HG02840 (cell line): ENCODE measurements around the gene LINGO4.
A peak's percentile ranks its signal among the peaks of the same experiment; 100 is the strongest.
"Not testable (repeated sequence)": the region's sequence is repeated elsewhere in the genome, so short reads cannot be mapped to it uniquely, and the experiment has no call there.

ENCODE experiments used
- ATAC-seq: cut with Tn5 transposase; IDR thresholded peaks from one replicate; pipeline ENCODE4 v1.9.1; 2021; ENCODE audit warnings: mild to moderate bottlenecking, moderate library complexity, moderate number of reproducible peaks; ENCODE audit not compliant: unreplicated experiment, low FRiP score

LINGO4 gene

GRCh38 chr1:151790071-151790939 is 14.9 kb downstream of the LINGO4 start, which contains the start of gene TDRKH:
TDRKH (minus strand) TSS chr1:151790500; CDS start chr1:151783022, 7,478 bp downstream.
- ATAC-seq, result peak; percentile 91

GRCh38 chr1:151787689-151788088 is 17.5 kb downstream of the LINGO4 start:
- no peak for ATAC-seq

- ATAC-seq, result no peak
Measured at GRCh38 chr1:151783796-151784195, 21.4 kb downstream of the LINGO4 start.

- ATAC-seq, result no peak
Measured at GRCh38 chr1:151782741-151783140, 22.5 kb downstream of the LINGO4 start.

- ATAC-seq, result not testable (repeated sequence)
Measured at GRCh38 chr1:151782026-151782425, 23.2 kb downstream of the LINGO4 start.

- ATAC-seq, result not testable (repeated sequence)
Measured at GRCh38 chr1:151780736-151781135, 24.5 kb downstream of the LINGO4 start.

GRCh38 chr1:151779852-151780251 is 25.4 kb downstream of the LINGO4 start:
- ATAC-seq, result no peak

- no peak for ATAC-seq
Measured at GRCh38 chr1:151777317-151777716, 27.9 kb downstream of the LINGO4 start.

GRCh38 chr1:151776665-151777062 is 28.6 kb downstream of the LINGO4 start:
- ATAC-seq, result no peak

- no peak for ATAC-seq
Measured at GRCh38 chr1:151775894-151776664, 29.1 kb downstream of the LINGO4 start.

- ATAC-seq, result no peak
Measured at GRCh38 chr1:151774256-151774922, 30.8 kb downstream of the LINGO4 start.

- ATAC-seq, result no peak
Measured at GRCh38 chr1:151773702-151774101, 31.5 kb downstream of the LINGO4 start.

GRCh38 chr1:151769270-151769669 is 35.9 kb downstream of the LINGO4 start:
- not testable (repeated sequence) for ATAC-seq

- ATAC-seq, result not testable (repeated sequence)
Measured at GRCh38 chr1:151768351-151769066, 36.7 kb downstream of the LINGO4 start.

GRCh38 chr1:151763990-151764389 is 41.2 kb downstream of the LINGO4 start:
- no peak for ATAC-seq

GRCh38 chr1:151762941-151763921 is 42.0 kb downstream of the LINGO4 start, which contains the start of gene MRPL9:
MRPL9 (minus strand) TSS chr1:151763496; CDS start chr1:151763479, 17 bp downstream.
- ATAC-seq, result no peak

GRCh38 chr1:151760597-151761385 is 44.4 kb downstream of the LINGO4 start:
- no peak for ATAC-seq

GRCh38 chr1:151759241-151759640 is 46.0 kb downstream of the LINGO4 start:
- ATAC-seq, result no peak
